Endometrium (tissue), 2 donors: ENCODE results near the gene NKD2.
"Not testable (repeated sequence)": the region's sequence is repeated elsewhere in the genome, so short reads cannot be mapped to it uniquely, and the experiment has no call there.

ENCODE experiments used
- FAIRE-seq: peaks from 2 replicates; lab custom pipeline; 2012; peaks lifted over from hg19 to GRCh38; lab: Jason Lieb, UNC
- donor health status: control.
- donor health status: control.

NKD2 gene

DNA sequence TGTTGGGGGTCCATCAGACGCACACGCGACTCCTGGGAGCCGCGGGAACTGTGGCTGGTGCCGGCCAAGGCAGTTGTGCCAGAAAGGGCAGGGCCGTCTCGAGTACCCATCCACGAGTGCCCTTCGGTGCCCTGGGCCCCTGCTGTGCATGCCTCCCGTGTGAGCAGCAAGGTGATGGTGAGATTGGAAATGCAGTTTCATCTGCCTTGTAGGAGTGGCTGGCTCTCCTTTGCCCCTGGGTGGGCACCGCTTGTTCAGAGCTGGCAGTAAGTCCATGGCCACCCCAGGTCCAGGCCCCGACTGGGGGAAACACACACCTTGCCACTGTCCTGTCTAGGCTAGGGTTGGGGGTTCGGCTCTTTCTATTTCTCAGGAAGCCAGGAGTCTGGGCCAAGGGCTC lies 5.7 kb downstream of the NKD2 start:
- no peak for FAIRE-seq

- no peak for FAIRE-seq
Observed at GRCh38 chr5:1014781-1015221, 6.2 kb downstream of the NKD2 start.

DNA sequence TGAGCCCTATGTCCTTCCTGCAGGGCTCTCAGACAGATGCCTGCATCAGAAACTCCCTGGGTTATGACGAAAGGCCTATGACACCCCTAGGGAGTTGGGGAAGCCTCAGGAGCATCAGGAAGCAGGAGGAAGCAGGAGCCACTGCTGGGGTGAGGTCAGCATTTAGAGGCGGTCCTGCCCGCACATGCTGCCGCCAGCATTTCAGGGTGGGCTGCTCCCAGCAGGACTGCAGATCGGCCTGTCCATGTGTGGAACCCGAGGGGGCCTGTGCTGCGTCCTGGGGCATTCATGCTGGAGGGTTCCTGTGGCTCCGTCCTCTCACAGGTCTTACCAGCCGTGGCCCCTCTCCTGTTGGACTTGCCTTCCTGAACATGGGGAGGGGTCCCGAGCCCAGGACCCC lies 6.9 kb downstream of the NKD2 start:
- no peak for FAIRE-seq

- no peak for FAIRE-seq
Observed at GRCh38 chr5:1016036-1016435, 7.4 kb downstream of the NKD2 start.

DNA sequence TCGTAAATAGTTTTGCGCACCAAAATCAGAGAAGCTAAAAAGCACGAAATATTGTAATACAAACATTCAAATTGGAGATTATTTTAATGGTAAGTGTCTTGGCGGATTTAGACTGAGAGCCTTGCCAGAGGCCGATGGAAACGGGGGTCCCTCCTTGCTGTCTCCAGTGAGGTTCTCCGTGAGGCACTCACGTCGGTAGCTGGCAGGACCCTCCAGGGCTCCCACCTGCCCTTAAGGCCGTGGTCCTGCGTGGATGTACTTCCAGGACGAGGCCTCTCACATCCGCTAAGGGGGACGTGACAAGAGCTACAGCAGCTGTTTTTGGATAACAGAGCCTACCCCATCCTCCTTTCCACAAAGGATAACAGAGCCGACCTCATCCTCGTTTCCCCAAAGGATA lies 7.9 kb downstream of the NKD2 start:
- FAIRE-seq = no peak

- FAIRE-seq = no peak
Observed at GRCh38 chr5:1017056-1017455, 8.5 kb downstream of the NKD2 start.

DNA sequence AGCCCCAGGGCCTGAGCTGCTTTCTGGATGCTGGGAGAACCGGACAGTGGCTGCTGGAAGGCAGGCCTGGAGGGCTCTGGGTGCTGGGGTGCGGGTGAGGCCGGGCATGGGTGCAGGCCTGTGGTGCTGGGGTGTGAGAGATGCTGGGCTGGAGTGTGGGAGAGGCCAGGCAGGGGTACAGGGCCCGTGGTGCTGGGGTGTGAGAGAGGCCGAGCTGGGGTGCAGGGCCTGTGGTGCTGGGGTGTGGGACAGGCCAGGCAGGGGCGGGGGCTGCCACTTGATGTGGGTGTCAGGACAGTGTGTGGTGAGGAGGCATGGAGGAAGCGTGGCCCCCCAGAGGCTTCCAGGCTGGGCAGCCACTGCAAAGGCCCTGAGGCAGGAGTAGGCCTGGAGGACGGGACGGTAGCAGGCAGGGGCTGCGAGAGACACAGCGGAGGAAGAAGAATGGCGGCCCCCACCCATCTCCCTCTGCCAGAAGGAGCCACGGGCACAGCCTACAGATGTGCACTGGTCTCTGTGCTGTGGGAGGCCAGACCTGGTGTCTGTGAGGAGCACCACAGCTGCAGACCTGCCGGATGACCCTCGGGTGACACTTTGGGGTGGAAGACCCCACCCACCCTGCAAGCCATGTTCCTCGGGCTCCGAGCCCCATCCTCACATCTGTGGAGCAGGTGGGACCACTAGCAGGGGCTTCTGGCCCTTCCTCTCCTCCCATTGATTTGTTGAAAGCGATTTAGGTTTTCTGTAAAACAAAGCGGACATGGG lies 9.3 kb downstream of the NKD2 start:
- no peak for FAIRE-seq

- FAIRE-seq = no peak
Observed at GRCh38 chr5:1018596-1018995, 10.0 kb downstream of the NKD2 start.

GRCh38 chr5:1019001-1019905 lies 10.7 kb downstream of the NKD2 start:
- no peak for FAIRE-seq

- FAIRE-seq = no peak
Observed at GRCh38 chr5:1020452-1020961, 11.9 kb downstream of the NKD2 start.

DNA sequence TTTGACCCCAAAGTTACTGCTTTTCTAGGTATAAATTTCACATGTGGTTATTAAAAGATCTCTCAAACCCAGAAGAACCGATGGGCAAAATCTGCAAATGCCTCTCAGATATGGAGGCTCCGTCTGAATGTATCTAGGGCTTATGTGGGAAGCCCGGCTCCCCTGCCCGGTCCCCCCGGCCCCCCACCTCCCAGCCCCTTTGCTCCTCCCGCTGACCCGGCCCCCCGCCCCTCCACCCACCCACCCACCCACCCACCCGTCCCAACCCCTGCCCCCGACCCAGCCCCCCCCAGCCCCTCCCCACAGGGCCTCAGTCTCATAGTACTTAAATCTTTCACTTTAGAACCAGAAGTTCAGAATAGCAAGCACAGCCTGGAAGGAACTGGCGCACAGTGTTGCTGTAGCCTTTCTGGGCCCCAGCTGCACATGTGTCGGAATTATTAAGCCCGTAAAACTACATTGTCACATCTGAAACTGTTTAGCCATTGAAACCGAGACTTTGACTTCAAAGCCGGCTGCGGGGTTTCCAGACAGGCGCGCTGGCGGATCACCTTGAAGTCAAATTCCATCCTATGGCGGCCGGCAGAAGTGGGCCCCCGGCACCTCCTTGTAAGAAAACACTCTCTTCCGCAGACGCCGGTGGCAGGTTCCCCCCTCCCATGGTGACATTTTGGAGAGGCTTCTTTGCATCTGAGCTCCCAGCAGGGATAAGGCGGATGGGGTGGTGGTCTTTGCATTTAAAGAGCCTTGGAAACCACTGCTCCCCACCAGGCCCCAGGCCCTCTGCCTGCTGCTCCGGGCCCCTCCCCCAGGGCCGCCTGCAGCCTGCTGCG lies 12.8 kb downstream of the NKD2 start:
- peak; percentile 46 for FAIRE-seq

DNA sequence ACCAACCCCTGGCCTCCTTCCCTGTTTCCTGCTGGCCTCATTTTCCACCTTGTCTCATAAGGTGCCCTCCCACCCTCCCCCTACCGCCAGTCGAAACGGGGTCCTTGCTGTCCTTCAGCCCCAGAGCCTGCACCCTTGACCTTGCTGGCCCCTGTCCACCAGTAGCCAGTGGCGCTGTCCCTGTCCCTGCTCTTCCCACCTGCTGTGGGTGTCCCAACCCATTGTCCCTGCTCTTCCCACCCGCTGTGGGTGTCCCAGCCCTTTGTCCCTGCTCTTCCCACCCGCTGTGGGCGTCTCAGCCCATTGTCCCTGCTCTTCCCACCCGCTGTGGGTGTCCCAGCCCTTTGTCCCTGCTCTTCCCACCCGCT lies 13.4 kb downstream of the NKD2 start:
- not testable (repeated sequence) for FAIRE-seq

DNA sequence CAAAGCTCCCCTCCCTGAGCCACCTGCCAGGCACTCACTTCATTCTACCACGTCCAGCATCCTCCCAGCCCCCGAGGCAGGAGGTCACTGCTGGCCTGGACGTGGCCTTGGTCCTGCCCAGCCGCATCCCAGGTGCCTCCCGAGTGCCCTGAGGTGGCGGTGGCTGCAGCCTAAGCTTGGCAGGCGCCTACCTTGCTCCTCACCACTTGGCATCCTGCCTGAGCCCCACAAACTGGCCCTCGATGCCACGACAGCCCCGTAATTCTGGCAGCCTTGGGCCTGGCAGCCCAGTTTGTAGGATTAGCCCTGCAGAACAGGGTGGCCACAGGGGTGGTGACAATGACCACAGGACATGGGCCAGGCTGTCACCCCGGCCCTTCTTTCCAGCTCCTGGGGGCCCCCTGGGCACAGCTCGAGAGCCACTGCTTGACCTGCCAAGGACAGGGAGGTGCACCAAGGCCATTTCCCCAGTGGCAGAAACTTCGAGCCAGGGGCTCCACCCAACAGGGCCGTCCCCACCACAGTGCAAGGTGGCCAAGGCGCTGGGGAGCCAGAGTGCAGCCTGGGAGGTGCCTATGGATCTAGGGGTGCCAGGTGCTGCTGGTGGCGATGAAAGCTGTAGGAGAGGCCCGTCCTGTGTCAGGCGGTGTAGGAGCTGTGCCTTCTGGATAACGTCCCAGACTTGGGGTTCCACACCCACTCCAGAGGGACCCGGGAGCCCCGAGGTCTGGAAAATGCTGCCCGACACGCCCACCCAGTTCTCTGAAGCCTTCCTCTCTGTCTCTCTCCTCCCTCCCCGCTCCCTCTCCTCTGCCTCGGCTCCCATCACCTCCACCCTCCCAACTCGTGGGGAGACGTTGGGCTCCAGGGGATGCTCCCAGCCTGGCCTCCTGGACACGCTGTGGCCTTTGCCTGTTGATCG lies 18.4 kb downstream of the NKD2 start:
- FAIRE-seq = no peak

GRCh38 chr5:1027631-1028441 lies 19.2 kb downstream of the NKD2 start:
- no peak for FAIRE-seq

- no peak for FAIRE-seq
Observed at GRCh38 chr5:1028481-1029281, 20.1 kb downstream of the NKD2 start.

DNA sequence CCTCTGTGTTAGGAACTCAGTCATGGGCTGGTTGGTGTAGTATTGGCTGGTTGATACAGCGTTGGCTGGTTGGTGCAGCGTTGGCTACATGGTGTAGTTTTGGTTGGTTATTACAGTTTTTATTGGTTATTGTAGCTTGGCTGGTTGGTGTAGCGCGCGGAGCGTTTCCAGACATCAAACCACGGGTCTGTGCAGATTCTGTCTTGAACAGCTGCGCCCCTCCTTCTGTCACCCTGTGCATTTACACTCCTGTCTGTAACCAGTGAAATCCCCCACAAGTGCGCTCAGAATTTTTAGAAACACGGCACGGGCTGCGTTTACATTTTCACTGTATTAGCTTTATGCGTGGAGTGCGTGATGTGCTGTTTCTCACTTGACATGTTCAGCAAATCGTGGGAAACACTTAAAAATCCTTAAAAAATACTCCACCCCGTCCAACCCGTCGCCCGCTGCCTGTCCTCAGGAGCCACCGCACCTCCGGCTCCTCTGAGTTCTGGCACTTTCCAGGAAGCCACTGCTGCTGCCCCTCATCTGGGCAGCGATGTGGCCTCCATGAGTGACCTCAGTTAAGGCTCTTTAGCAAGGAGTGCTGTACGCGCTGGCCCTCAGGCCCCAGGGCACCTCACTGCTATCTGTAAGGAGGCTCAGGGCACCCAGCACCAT lies 20.8 kb downstream of the NKD2 start:
- FAIRE-seq = no peak

- no peak for FAIRE-seq
Observed at GRCh38 chr5:1029945-1030625, 21.5 kb downstream of the NKD2 start.

GRCh38 chr5:1030801-1031271 lies 22.2 kb downstream of the NKD2 start:
- FAIRE-seq = no peak
